A549 (cell line): ENCODE data around the gene BANK1.

Experiments
- HDAC2 ChIP-seq: fragments of 200-600 bp; sonication (generic); IDR thresholded peaks from 2 replicates; pipeline ENCODE4 v1.6.1; 2016
- SMC3 ChIP-seq: fragments of >200 bp; sonication (Bioruptor Twin); formaldehyde crosslinking; IDR thresholded peaks from 3 replicates; pipeline ENCODE4 v1.6.1; 2018; ENCODE audit warnings: inconsistent platforms

GRCh38 chr4:101851672-101852071 is 61.1 kb downstream of the BANK1 start:
- TF ChIP-seq SMC3 (no peak), HDAC2 (no peak)
